ENCODE data around the gene AGRN. TPM values are rescaled to one million over a fixed set of nuclear protein-coding genes. Genes with fewer than 3 reads are reported as not detected.

Gene AGRN
- total RNA-seq, 2 donors from 2014 or later: 87.7 to 92.4 TPM

- H3K36me3 ChIP-seq: no peaks in the 10 kb centered on the region
- DNase-seq (ENCODE audit: low spot score): no peak
- H3K4me1 ChIP-seq (replicated peaks): peaks cover 7% of the 10 kb centered on the region
- intact Hi-C loops (cut with DNase I): no loop called here
- H3K9me3 ChIP-seq: no peaks in the 10 kb centered on the region
- 94% methylated on average over 34 of the region's 34 CpGs for WGBS
- H3K4me3 ChIP-seq: no peak overlapping the region
- no peak overlapping the region for H3K27ac ChIP-seq
- TF ChIP-seq POLR2AphosphoS5 (IDR thresholded peaks at IDR 0.05) (no peak), CTCF (IDR thresholded peaks at IDR 0.05) (no peak), POLR2A (IDR thresholded peaks at IDR 0.05) (no peak)
- H3K27me3 ChIP-seq (replicated peaks; ENCODE audit: insufficient read depth): no peaks in the 10 kb centered on the region
Measured at GRCh38 chr1:1044455-1045078, 24.6 kb downstream of the AGRN start.

DNA sequence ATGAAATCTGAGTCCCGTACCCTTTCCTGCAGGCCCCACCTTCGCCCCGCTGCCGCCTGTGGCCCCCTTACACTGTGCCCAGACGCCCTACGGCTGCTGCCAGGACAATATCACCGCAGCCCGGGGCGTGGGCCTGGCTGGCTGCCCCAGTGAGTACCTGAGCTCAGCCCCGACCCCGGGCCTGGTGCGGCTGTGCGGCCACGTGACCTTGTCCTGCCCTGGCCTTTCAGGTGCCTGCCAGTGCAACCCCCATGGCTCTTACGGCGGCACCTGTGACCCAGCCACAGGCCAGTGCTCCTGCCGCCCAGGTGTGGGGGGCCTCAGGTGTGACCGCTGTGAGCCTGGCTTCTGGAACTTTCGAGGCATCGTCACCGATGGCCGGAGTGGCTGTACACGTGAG lies 25.2 kb downstream of the AGRN start:
- Histone ChIP-seq H3K4me3 (no peak overlapping the region), H3K36me3 (no peaks in the 10 kb centered on the region), H3K9me3 (no peaks in the 10 kb centered on the region), H3K27me3 (replicated peaks; ENCODE audit: insufficient read depth) (no peaks in the 10 kb centered on the region), H3K27ac (no peak overlapping the region), H3K4me1 (replicated peaks) (peaks cover 3% of the 10 kb centered on the region)
- WGBS: 92% methylated on average over 19 of the region's 23 CpGs
- DNase-seq (ENCODE audit: low spot score): no peak
- no peak for TF ChIP-seq POLR2A (IDR thresholded peaks at IDR 0.05)
- intact Hi-C loops (cut with DNase I): no loop called here

GRCh38 chr1:1046243-1046642 lies 26.3 kb downstream of the AGRN start:
- no peak overlapping the region for H3K27ac ChIP-seq
- no peaks in the 10 kb centered on the region for H3K4me1 ChIP-seq (replicated peaks)
- no peak for DNase-seq (ENCODE audit: low spot score)
- no peaks in the 10 kb centered on the region for H3K27me3 ChIP-seq (replicated peaks; ENCODE audit: insufficient read depth)
- WGBS: 91% methylated on average over 20 of the region's 20 CpGs
- intact Hi-C loops (cut with DNase I): no loop called here
- no peaks in the 10 kb centered on the region for H3K9me3 ChIP-seq
- H3K36me3 ChIP-seq: no peaks in the 10 kb centered on the region
- TF ChIP-seq POLR2AphosphoS5 (IDR thresholded peaks at IDR 0.05) (no peak), CTCF (IDR thresholded peaks at IDR 0.05) (no peak), POLR2A (IDR thresholded peaks at IDR 0.05) (no peak)
- no peak overlapping the region for H3K4me3 ChIP-seq

DNA sequence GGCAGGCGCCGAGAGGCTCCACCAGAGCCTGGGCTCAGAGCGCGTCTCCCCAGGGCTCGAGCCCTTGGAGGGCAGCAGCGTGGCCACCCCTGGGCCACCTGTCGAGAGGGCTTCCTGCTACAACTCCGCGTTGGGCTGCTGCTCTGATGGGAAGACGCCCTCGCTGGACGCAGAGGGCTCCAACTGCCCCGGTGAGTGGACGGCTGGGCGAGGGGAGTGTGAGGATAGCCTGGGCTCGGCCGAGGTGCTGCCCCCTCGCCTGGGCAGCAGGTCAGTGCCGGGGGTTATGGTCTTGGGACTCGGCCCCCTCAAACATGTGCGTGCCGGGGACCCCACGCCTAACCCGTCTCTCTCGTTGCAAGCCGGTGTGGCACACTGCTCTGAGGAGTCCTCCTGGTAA lies 26.8 kb downstream of the AGRN start:
- intact Hi-C loops (cut with DNase I): no loop called here
- Histone ChIP-seq H3K27me3 (replicated peaks; ENCODE audit: insufficient read depth) (no peaks in the 10 kb centered on the region), H3K4me1 (replicated peaks) (no peaks in the 10 kb centered on the region), H3K4me3 (no peak overlapping the region), H3K36me3 (no peaks in the 10 kb centered on the region), H3K9me3 (no peaks in the 10 kb centered on the region), H3K27ac (no peak overlapping the region)
- DNase-seq (ENCODE audit: low spot score): no peak
- WGBS: 96% methylated on average over 25 of the region's 26 CpGs
- TF ChIP-seq POLR2A (IDR thresholded peaks at IDR 0.05): no peak
- TF ChIP-seq POLR2AphosphoS5 (IDR thresholded peaks at IDR 0.05): no peak
- no peak for TF ChIP-seq CTCF (IDR thresholded peaks at IDR 0.05)

- Histone ChIP-seq H3K27me3 (replicated peaks; ENCODE audit: insufficient read depth) (no peaks in the 10 kb centered on the region), H3K36me3 (no peaks in the 10 kb centered on the region), H3K4me1 (replicated peaks) (no peaks in the 10 kb centered on the region), H3K27ac (no peak overlapping the region), H3K9me3 (no peaks in the 10 kb centered on the region), H3K4me3 (no peak overlapping the region)
- WGBS: 95% methylated on average over 19 of the region's 19 CpGs
- intact Hi-C loops (cut with DNase I): no loop called here
- TF ChIP-seq CTCF (IDR thresholded peaks at IDR 0.05) (no peak), POLR2A (IDR thresholded peaks at IDR 0.05) (no peak), POLR2AphosphoS5 (IDR thresholded peaks at IDR 0.05) (no peak)
- DNase-seq (ENCODE audit: low spot score): no peak
Measured at GRCh38 chr1:1047407-1047806, 27.5 kb downstream of the AGRN start.
